Measurements from ENCODE around the gene ITGA4. TPM values are rescaled to one million over a fixed set of nuclear protein-coding genes. Genes with fewer than 3 reads are reported as not detected.

The ITGA4 gene
- total RNA-seq, 1 experiment from 2014 or later: 0.33 TPM

DNA sequence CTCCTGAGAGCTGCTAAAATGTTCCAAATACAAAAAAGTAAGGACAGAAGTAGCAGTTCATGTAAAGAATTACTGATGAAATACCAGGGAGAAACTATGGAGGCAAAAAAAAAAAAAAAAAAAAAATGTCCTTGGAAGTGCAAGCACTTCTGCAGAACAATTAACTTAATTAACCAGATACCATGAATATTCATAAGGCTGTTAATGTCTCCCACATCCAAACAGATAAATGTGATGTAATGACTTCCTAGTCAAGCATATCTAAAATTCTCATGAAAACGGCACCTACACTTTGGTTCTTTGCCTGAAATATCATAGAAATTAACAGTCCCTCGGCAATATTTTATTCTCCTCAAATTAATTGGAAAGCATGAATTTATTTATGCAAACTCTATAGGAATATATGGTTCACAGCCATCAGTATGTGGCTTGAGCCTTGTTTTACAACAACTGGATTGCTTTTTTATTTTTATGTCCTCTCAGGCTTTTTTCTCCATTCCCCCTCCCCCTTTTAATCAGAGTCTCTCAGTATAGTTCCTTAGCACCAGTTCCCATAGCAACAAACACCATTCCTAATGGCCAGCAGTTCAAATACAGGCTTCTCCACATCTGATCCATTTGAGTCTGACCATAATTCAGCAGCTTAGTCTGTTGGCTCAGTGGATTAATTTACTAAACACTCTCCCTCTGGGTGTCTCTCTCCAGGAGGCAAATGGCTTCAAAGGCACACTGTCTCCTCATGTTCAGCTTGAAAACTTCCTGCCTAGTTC is 97.1 kb downstream of the ITGA4 start:
- BruUV-seq (replicated peaks): no TSS peak
- intact Hi-C loops (cut with micrococcal nuclease; ENCODE audit: unreplicated experiment): no loop called here
- Mint-ChIP-seq H3K4me1 (ENCODE audit: low read depth, unreplicated experiment) (no peaks in the 10 kb centered on the region), H3K27ac (ENCODE audit: unreplicated experiment) (no peak overlapping the region), H3K9me3 (ENCODE audit: low read depth, unreplicated experiment) (no peaks in the 10 kb centered on the region), H3K4me3 (ENCODE audit: low read depth, unreplicated experiment) (no peak overlapping the region), H3K36me3 (ENCODE audit: insufficient read depth, unreplicated experiment) (no peaks in the 10 kb centered on the region), H3K27me3 (ENCODE audit: unreplicated experiment) (no peaks in the 10 kb centered on the region)
- CTCF ChIA-PET: no interaction called here
- DNase-seq: no peak
- TF ChIP-seq, protein P1, sequence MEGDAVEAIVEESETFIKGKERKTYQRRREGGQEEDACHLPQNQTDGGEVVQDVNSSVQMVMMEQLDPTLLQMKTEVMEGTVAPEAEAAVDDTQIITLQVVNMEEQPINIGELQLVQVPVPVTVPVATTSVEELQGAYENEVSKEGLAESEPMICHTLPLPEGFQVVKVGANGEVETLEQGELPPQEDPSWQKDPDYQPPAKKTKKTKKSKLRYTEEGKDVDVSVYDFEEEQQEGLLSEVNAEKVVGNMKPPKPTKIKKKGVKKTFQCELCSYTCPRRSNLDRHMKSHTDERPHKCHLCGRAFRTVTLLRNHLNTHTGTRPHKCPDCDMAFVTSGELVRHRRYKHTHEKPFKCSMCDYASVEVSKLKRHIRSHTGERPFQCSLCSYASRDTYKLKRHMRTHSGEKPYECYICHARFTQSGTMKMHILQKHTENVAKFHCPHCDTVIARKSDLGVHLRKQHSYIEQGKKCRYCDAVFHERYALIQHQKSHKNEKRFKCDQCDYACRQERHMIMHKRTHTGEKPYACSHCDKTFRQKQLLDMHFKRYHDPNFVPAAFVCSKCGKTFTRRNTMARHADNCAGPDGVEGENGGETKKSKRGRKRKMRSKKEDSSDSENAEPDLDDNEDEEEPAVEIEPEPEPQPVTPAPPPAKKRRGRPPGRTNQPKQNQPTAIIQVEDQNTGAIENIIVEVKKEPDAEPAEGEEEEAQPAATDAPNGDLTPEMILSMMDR (IDR thresholded peaks at IDR 0.05; ENCODE audit: unreplicated experiment): no peak

DNA sequence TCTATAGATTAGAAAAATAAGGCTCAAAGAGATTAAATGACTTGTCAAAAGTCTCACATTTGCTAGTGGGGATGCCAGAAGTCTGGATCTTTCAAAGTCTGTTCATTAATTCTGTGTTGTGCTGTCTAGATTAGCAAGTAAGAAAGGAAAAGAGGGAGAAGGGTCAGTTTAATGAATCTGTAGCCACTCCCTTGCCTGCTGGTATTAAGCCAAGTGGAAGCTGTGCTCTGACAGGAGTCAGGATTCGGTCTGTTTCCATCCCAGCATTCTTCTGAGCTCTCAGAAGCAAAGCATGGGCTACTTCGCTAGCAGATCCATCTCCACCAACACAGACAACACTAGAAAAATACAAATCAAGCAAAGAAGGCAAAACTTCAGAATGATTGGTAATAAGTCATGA is 101.2 kb downstream of the ITGA4 start:
- CTCF ChIA-PET: no interaction called here
- BruUV-seq (replicated peaks): no TSS peak
- H3K27ac Mint-ChIP-seq (ENCODE audit: unreplicated experiment): no peak overlapping the region

GRCh38 chr2:181563101-181563692 is 106.0 kb downstream of the ITGA4 start:
- TF ChIP-seq, protein P1 (IDR thresholded peaks at IDR 0.05; ENCODE audit: unreplicated experiment): no peak
- intact Hi-C loops (cut with micrococcal nuclease; ENCODE audit: unreplicated experiment): no loop called here
- H3K27me3 Mint-ChIP-seq (ENCODE audit: unreplicated experiment): no peaks in the 10 kb centered on the region
- H3K9me3 Mint-ChIP-seq (ENCODE audit: low read depth, unreplicated experiment): peaks cover 3% of the 10 kb centered on the region
- CTCF ChIA-PET: no interaction called here
- no peaks in the 10 kb centered on the region for H3K36me3 Mint-ChIP-seq (ENCODE audit: insufficient read depth, unreplicated experiment)
- BruUV-seq (replicated peaks): no TSS peak
- no peak overlapping the region for H3K27ac Mint-ChIP-seq (ENCODE audit: unreplicated experiment)
- no peaks in the 10 kb centered on the region for H3K4me1 Mint-ChIP-seq (ENCODE audit: low read depth, unreplicated experiment)
- DNase-seq: no peak
- H3K4me3 Mint-ChIP-seq (ENCODE audit: low read depth, unreplicated experiment): no peak overlapping the region

More for the DNA sequence above, 101.2 kb downstream of the ITGA4 start:
- no peaks in the 10 kb centered on the region for H3K27me3 Mint-ChIP-seq (ENCODE audit: unreplicated experiment)
- H3K4me3 Mint-ChIP-seq (ENCODE audit: low read depth, unreplicated experiment): no peak overlapping the region
- intact Hi-C loops (cut with micrococcal nuclease; ENCODE audit: unreplicated experiment): no loop called here
- H3K4me1 Mint-ChIP-seq (ENCODE audit: low read depth, unreplicated experiment): no peaks in the 10 kb centered on the region
- no peaks in the 10 kb centered on the region for H3K36me3 Mint-ChIP-seq (ENCODE audit: insufficient read depth, unreplicated experiment)
- DNase-seq: no peak
- TF ChIP-seq, protein P1 (IDR thresholded peaks at IDR 0.05; ENCODE audit: unreplicated experiment): no peak
- H3K9me3 Mint-ChIP-seq (ENCODE audit: low read depth, unreplicated experiment): peaks cover 3% of the 10 kb centered on the region

DNA sequence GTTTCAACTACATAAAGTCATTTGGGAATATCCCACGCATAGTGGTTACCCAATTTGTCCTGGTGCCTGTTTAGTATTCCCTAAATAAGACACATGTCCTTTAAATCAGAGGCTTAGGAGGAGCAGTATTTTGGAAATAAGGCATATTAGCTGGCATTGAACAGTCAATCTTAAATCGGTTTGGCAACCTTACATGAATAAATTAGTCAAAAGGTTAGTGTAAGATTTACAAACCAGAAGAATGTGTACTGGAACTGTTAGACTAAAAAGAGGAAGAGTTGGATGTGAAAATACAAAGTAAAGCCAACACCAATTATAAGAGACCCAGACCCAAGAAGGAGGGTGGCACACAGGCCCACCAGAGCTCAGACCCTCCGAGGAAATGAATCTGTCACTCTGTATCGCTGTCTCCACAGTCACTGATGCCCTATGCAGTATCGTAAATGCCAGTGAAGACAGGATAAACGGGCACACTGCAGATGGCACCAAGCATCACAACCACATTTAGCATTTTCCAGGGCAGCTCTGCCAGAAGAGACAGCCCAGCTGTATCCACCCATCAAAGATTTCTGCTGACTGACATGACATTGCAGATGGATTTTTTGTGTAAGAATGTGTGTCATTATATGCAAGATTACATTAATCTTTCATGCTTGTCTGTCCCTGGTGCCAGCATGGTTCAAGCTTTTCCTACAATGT is 109.3 kb downstream of the ITGA4 start:
- no TSS peak for BruUV-seq (replicated peaks)
- intact Hi-C loops (cut with micrococcal nuclease; ENCODE audit: unreplicated experiment): loop anchor here (5.0 kb wide), 1 partner anchor 464 kb away; no protein-coding TSS in a partner anchor
- TF ChIP-seq, protein P1 (IDR thresholded peaks at IDR 0.05; ENCODE audit: unreplicated experiment): no peak
- Mint-ChIP-seq H3K36me3 (ENCODE audit: insufficient read depth, unreplicated experiment) (no peaks in the 10 kb centered on the region), H3K27me3 (ENCODE audit: unreplicated experiment) (no peaks in the 10 kb centered on the region), H3K27ac (ENCODE audit: unreplicated experiment) (no peak overlapping the region), H3K4me1 (ENCODE audit: low read depth, unreplicated experiment) (no peaks in the 10 kb centered on the region), H3K9me3 (ENCODE audit: low read depth, unreplicated experiment) (peaks cover 3% of the 10 kb centered on the region), H3K4me3 (ENCODE audit: low read depth, unreplicated experiment) (no peak overlapping the region)
- CTCF ChIA-PET: interaction anchor here (1.1 kb wide), 1 partner anchor 21 kb away, joined by 3 read pairs; no protein-coding TSS in a partner anchor
- no peak for DNase-seq
